KG1 (cell line): Measurements from ENCODE around the gene TJP2.

Source experiments
- DNase-seq: peaks from one replicate; lab custom pipeline; 2025; lab: John Stamatoyannopoulos, UW

TJP2 gene

DNA sequence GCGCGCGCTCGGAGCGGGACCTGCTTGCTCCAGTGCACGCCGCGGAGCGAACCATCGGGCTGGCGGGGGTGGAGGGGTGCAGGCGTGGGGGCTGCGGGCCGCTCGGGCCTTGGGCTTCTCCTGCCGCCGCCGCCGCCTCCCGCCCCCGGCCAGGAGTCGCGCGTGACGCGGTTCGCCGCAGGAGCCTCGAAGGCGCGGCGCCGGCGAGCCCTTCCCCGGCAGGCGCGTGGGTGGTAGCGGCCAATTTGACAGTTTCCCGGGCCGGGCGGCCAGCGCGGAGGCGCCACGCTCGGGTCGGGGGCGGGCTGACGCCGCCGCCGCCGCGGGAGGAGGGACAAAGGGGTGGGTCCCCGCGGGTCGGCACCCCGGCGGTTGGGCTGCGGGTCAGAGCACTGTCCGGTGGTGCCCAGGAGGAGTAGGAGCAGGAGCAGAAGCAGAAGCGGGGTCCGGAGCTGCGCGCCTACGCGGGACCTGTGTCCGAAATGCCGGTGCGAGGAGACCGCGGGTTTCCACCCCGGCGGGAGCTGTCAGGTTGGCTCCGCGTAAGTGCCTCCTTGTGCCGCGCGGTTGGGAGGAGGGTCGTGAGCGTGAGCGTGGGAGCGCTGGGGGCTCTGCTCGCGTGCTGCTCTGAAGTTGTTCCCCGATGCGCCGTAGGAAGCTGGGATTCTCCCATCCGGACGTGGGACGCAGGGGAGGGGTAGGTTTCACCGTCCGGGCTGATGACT is at the start of gene TJP2:
TSS of gene TJP2 (plus strand) at position 387 of the 725 bp plus-strand sequence. CDS start at position 483, 96 bp downstream.
- no peak for DNase-seq

- no peak for DNase-seq
Observed at GRCh38 chr9:69130456-69131441, 43.3 kb upstream of the TJP2 start.

GRCh38 chr9:69131682-69132081 is 42.4 kb upstream of the TJP2 start:
- DNase-seq: no peak

DNA sequence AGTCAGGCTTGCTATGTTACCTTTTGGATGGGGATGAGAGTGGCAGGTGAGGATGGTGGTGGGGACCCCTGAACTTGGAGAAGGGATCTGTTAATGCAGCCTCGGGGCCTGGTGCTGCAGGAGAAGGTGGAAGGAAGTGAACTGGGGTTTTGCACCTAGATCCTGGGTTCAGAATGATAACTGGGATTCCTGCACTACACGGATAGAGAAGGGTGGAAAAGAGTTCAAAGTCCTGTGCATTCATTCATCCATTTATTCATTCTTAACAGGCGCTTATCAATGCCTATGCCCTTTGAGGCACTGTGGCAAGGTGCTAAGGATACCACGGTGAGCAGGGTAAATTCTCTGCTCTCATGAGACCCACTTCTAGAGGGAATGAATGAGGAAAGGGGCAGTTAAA is 41.7 kb upstream of the TJP2 start:
- DNase-seq: no peak

DNA sequence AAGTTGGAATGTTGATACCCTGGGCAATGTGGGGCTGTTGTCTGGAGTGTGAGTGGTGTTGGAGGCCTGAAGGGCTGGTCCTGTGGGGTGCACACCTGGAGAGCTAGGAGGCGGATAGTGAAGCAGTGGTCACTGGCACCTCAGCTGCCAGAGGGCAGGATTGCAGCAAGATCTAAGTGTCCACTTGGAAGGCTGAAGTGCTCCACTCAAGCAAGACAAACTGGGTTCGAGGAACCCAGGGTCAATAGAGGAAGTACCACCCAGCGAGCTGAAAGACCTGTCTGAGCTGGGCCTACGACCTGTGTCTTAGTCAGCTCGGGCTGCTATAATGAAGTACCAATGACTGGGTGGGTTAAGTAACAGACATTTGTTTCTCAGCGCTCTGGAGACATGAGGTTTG is 39.7 kb upstream of the TJP2 start:
- DNase-seq: no peak

- DNase-seq: no peak
Observed at GRCh38 chr9:69136185-69136584, 37.9 kb upstream of the TJP2 start.

DNA sequence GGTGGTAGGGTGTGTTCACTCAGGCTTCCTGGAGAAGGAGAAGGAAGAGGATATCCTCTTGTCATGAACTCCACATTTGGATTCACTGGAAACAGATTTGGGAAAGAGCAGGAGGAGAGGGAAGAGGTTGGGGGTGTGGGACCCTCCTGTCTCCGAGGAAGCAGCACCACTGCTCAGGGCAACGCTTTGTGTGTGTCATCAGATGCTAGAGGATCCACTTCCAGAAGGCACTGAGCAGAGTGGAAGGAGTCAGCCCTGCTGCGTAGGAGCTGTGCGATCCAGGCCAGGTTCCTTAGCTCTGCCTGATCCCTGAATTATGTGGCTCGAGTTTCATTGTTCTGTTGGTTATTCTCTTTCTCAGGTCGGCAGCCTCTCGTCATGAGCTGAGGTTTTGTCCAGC is 37.3 kb upstream of the TJP2 start:
- DNase-seq: no peak

- no peak for DNase-seq
Observed at GRCh38 chr9:69137311-69137710, 36.8 kb upstream of the TJP2 start.

GRCh38 chr9:69139596-69139995 is 34.5 kb upstream of the TJP2 start:
- DNase-seq: no peak

DNA sequence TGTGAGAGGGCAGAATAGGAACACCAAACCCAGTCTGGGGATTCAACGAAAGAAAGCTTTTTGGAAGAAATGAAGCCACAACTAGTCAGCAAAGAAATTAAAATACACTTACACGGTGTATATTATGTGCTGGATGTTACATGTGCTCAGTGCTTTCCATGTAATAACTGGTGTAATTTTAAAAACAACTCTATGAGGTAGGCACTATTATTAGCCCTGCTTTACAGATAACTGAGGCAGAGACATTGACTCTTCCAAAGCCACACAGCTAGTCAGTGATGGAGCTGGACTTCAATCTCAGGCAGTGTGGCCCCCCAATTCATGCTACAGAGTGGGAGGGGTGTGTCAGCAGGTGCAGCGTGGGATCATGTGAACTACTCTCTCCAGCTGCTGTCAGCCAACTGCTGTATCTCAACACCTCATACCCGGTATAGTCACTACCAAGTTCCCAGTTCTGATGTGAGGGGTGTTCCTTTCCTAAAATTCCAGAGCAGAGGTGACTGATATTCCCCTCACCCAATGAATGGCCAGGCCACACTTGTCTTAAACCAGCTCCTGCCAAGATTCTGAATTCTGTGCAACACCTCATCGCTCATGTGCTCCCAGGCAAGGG is 33.8 kb upstream of the TJP2 start:
- DNase-seq: no peak

DNA sequence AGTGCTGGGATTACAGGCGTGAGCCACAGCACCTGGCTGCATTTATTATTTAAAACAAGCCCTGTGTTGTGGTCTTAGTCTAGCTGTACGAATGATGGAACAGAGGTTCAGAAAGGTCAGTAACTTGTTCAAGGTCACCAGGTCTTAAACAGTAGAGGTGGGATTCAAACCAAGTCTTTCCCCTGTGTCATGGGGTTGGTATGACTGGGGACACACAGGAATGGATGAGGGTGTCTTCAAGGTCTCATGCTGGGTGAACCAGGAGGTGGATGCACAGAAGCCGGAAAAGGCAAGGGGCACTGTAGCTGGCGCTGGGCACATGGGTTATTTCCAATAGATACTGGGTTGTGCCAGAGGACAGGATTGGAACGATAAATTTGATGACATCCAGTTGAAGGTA is 32.2 kb upstream of the TJP2 start:
- DNase-seq: no peak

DNA sequence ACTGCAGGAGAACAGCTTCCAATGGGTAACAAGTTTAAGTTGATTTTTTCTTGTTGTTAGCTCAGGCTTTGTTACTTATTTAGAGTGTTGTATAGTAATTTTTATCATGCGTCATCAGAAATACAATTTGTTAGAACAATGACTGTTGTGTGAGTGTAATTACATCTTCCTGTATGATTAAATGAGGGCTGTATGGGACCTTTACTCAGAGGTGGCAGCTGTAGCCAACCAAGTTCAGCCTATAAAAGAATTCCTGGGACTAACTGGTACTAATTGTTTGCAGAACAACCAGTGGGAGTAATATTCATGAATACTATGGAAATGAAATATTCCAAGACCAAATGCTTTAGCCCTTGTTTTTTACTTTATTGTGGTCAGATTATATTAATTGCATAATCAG is 30.8 kb upstream of the TJP2 start:
- DNase-seq: no peak

- DNase-seq: no peak
Observed at GRCh38 chr9:69145144-69145715, 28.8 kb upstream of the TJP2 start.

DNA sequence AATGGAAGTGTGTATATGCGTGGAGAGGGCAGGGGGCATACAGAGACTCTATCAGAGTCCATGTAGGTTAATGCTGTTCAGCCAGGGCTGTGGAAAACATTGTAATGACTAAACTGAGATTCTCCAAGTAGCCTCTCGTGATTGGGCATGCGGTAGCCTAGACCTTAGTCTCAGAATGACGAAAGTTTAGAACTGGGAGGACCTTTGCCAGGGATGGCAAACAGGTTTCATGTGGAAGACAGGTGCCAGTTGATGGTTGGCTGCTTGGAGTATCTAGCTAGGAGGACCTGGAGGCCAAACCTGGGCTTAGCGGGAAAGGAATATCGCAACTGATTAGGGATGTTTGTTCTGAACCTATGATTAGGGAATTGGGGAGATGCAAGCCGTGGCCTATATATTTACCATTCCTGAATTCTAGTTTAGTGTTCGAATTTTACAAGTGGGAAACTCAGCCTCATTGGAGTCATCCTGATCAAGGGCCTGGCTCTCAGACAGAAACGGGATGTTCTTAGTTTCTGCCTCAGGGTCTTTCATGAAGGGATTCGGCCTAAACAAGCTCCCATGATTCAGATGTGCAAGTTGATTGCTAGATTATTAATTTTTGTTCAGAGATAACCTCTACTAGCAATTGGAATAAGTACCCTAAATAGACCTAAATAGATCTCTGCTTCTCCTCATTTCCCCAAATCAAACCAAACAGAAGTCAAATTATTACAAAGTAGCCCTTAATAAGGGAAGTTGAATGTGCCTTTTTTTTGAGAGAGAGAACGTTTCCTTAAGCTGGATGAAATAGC is 26.8 kb upstream of the TJP2 start:
- no peak for DNase-seq

- no peak for DNase-seq
Observed at GRCh38 chr9:69149321-69149807, 24.7 kb upstream of the TJP2 start.

GRCh38 chr9:69151506-69151905 is 22.6 kb upstream of the TJP2 start:
- no peak for DNase-seq

DNA sequence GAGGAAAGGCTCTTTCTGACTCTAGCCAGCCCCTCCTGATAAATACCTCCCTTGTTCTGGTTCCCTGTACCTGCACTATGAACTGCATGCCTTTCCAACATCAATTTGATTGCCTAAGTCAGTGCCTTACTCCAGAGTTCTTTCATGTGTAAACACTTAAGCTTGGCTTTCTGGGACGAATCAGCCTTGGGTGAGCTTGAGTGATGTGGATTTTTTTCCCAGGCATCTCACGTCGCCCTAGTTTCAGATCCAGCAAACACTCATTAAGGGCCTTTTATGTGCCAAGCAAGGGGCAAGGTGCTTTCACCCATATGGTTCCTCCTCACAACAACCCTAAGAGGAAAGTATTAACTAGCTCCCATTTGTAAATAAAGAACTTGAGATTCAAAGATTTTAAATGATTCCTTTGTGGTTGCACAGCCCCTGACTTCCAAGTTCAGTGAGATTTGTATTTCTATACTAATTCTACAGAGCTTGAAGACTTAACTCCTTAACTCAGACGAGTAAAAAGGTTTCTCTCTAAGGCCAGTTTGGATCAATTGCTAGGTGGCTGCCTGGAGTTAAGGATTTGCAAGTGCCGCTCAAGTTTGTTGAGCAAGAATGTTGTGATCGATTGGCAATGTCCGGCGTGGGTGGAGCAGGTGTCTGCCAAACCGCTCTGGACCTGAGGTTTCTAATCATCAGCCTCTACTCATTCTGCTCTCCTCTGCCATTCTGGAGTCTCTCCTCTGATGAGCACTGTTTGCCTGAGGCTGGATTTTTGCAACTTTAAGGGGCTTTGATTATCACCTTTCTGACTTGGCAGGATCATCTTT is 20.2 kb upstream of the TJP2 start:
- DNase-seq: no peak

DNA sequence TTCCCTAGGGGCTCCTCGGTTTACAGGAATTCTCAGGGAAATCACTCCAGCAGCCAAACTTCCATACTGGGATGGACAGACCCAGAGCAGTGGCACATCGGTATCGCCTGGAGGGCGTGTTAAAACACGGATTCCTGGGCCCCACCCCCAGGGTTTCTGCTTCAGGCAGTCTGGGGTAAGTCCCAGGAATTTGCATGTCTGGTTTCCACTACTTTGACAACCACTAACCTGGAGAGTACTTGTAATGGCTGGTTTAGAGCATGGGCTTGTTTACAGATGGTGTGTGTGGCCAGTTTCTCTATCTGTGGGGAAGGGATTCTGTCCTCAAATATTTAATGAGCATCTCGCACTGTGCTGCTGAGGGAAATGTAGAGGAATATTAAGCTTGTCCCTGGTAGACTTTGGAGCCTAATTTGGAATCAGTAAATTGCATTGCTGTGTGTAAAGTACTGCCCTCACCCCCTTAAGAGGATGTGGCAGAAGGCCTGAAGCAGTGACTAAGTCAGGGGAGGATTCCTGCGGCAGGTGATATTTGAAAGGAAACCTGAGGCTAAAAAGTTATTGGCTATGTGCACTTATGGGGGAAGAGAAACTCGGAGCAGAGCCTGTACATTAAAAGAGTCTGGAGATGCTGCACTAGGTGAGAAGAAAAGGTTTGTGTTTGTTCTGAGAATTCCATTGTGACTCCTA is 18.6 kb upstream of the TJP2 start:
- no peak for DNase-seq

DNA sequence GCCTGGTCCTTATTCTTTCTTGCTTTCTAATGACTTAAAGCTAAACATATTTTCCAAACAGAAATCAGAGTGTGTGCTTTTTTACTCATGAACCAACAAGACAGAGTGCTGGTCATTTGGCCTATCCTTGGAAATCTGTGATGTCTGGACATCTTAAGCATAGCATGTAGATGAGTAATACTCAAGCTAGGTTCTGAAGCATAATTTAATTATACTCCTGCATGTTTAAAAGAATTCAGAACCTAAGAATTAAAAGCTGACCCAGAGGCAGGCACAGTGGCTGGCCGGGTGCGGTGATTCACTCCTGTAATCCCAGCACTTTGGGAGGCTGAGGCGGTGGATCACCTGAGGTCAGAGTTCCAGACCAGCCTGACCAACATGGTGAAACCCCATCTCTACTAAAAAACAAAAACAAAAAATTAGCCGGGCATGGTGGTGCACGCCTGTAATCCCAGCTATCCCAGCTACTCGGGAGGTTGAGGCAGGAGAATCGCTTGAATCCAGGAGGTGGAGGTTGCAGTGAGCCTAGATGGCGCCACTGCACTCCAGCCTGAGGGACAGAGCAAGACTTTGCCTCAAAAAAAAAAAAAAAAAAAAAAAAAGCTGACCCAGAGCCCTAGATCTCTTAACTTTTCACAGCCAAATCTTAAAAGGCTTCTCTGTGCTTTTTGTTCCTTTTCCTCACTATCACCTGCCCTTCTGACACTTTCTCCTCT is 16.2 kb upstream of the TJP2 start:
- DNase-seq: no peak
